B cell (primary cell): ENCODE measurements around the gene PACRG. TPM values are rescaled to one million over a fixed set of nuclear protein-coding genes. Genes with fewer than 3 reads are reported as not detected.

Experiments
- ATAC-seq: fragments of 200-7000 bp; cut with Tn5 transposase; one replicate; pipeline ENCODE4 v1.10.0; 2021; ENCODE audit warnings: low read depth, mild to moderate bottlenecking, moderate number of reproducible peaks, moderate library complexity
- CTCF ChIA-PET: fragments of 350-600 bp; sonication (Branson Sonifier 250); formaldehyde crosslinking; loops from one replicate; lab custom pipeline; 2021; ENCODE audit warnings: antibody characterized with exemption, inconsistent platforms; lab: Charles Lee
- POLR2A ChIA-PET: fragments of 350-600 bp; sonication (Branson Sonifier 250); formaldehyde crosslinking; loops from one replicate; lab custom pipeline; 2021; ENCODE audit warnings: antibody characterized with exemption; lab: Charles Lee
- DNase-seq: peaks from one replicate; pipeline ENCODE4 v3.0.0; 2013
- H2AFZ ChIP-seq: 2 replicates; pipeline ENCODE4 v1.6.1; 2012; ENCODE audit warnings: mild to moderate bottlenecking, low read depth, low read length; ENCODE audit not compliant: insufficient read depth, poor library complexity, severe bottlenecking
- H3K27ac ChIP-seq, 2 donors: 1 replicate in 1 of 2; 2 replicates in 1 of 2; pipeline ENCODE4 v1.5.1; 2012 to 2013; ENCODE audit warnings: low read length in 2 of 2, mild to moderate bottlenecking in 2 of 2, moderate library complexity in 1 of 2
- H3K27me3 ChIP-seq, 4 experiments: fragments of 200-600 bp in 1 of 4; sonication (generic) in 1 of 4; replicated peaks in 1 of 4; 1 replicate in 2 of 4; 2 replicates in 2 of 4; pipeline versions ENCODE4 v1.6.1 to v1.7.0; 2013 to 2016; ENCODE audit warnings: low read length in 3 of 4, mild to moderate bottlenecking in 2 of 4, mixed read lengths in 1 of 4, moderate library complexity in 1 of 4; ENCODE audit not compliant: insufficient read depth in 4 of 4, control insufficient read depth in 3 of 4; ENCODE audit errors: control extremely low read depth in 1 of 4
- H3K36me3 ChIP-seq, 2 experiments: replicated peaks in 1 of 2; 1 replicate in 1 of 2; 2 replicates in 1 of 2; pipeline versions ENCODE4 v1.6.1 to v1.7.1; 2013; ENCODE audit warnings: low read length in 1 of 2; ENCODE audit not compliant: insufficient read depth in 2 of 2, control insufficient read depth in 1 of 2; ENCODE audit errors: control extremely low read depth in 1 of 2, extremely low read depth in 1 of 2
- H3K4me1 ChIP-seq, 2 donors: fragments of 200-600 bp in 1 of 2; sonication (generic) in 1 of 2; 1 replicate in 1 of 2; 2 replicates in 1 of 2; pipeline versions ENCODE4 v1.5.1 to v1.6.1; 2013 to 2017; ENCODE audit warnings: low read length in 2 of 2; ENCODE audit not compliant: control insufficient read depth in 2 of 2, insufficient read depth in 2 of 2
- H3K4me2 ChIP-seq: replicated peaks from 2 replicates; pipeline ENCODE3; 2012; ENCODE audit warnings: mild to moderate bottlenecking, low read depth, low read length; ENCODE audit not compliant: poor library complexity, severe bottlenecking
- H3K4me3 ChIP-seq, 5 experiments: fragments of 200-600 bp in 1 of 5; sonication (generic) in 1 of 5; 1 replicate in 3 of 5; 2 replicates in 2 of 5; pipeline versions ENCODE4 v1.5.1 to v1.7.0; 2011 to 2016; ENCODE audit warnings: low read length in 4 of 5, mild to moderate bottlenecking in 4 of 5, low read depth in 2 of 5, control low read depth in 1 of 5, moderate library complexity in 1 of 5; ENCODE audit not compliant: insufficient read depth in 1 of 5; ENCODE audit errors: control extremely low read depth in 1 of 5, extremely low read depth in 1 of 5
- H3K79me2 ChIP-seq: fragments of 200-600 bp; sonication (generic); one replicate; pipeline ENCODE4 v1.6.0; 2016; ENCODE audit warnings: low read length; ENCODE audit not compliant: control insufficient read depth, insufficient read depth
- H3K9ac ChIP-seq: fragments of 200-600 bp; sonication (generic); 2 replicates; pipeline ENCODE4 v1.6.1; 2017; ENCODE audit warnings: mild to moderate bottlenecking, low read length, moderate library complexity
- H3K9me3 ChIP-seq, 3 donors: one replicate each; pipeline versions ENCODE4 v1.6.1 to v1.7.1; 2013; ENCODE audit warnings: low read length in 2 of 3; ENCODE audit not compliant: control insufficient read depth in 2 of 3, insufficient read depth in 1 of 3; ENCODE audit errors: control extremely low read depth in 1 of 3
- H4K20me1 ChIP-seq: 2 replicates; pipeline ENCODE4 v1.6.0; 2012; ENCODE audit warnings: mild to moderate bottlenecking, low read length; ENCODE audit not compliant: insufficient read depth, control insufficient read depth, poor library complexity, severe bottlenecking
- H3K27ac Mint-ChIP-seq: one replicate; pipeline ENCODE4 v1.8.0; 2021; ENCODE audit warnings: mixed read lengths
- H3K27me3 Mint-ChIP-seq: one replicate; pipeline ENCODE4 v1.8.0; 2021; ENCODE audit warnings: mixed read lengths
- H3K4me1 Mint-ChIP-seq: one replicate; pipeline ENCODE4 v1.8.0; 2021; ENCODE audit warnings: mixed read lengths
- H3K4me3 Mint-ChIP-seq: one replicate; pipeline ENCODE4 v1.8.0; 2021; ENCODE audit warnings: mixed read lengths
- H3K9me3 Mint-ChIP-seq: one replicate; pipeline ENCODE4 v1.8.0; 2022; ENCODE audit warnings: mixed read lengths; ENCODE audit not compliant: insufficient read depth
- CTCF ChIP-seq: fragments of 200-600 bp; IDR thresholded peaks from one replicate; pipeline ENCODE4 v1.8.0; 2022; ENCODE audit warnings: antibody characterized with exemption, mild to moderate bottlenecking
- EZH2 ChIP-seq: IDR thresholded peaks from 2 replicates; pipeline ENCODE4 v1.6.1; 2012; ENCODE audit warnings: borderline replicate concordance, low read depth, mild to moderate bottlenecking, moderate library complexity, low read length; ENCODE audit not compliant: insufficient read depth, poor library complexity, severe bottlenecking
- WGBS: methylation state at CpG from one replicate; pipeline ENCODE4 v1.1.5; 2013; ENCODE audit warnings: missing lambda C conversion rate; ENCODE audit not compliant: insufficient coverage; 5-methylcytosine and 5-hydroxymethylcytosine counted together
- intact Hi-C: fragments of 100-400 bp; cut with micrococcal nuclease; formaldehyde crosslinking; loops from one replicate; pipeline ENCODE4 v1.10.0; 2022
- polyA plus RNA-seq: library from polyadenylated mRNA; depleted of rRNA; stranded (reverse); fragments of >200 nt; gene quantifications from 2 replicates; pipeline ENCODE4 v1.2.3, GENCODE V29; 2012
- total RNA-seq, 2 donors: library from RNA; stranded (reverse); fragments of 120-200 nt in 1 of 2; gene quantifications; 1 replicate in 1 of 2; 2 replicates in 1 of 2; pipeline versions ENCODE4 v1.2.3 to v1.2.4, GENCODE V29; 2013 to 2022

PACRG gene
- total and polyA plus RNA-seq, 2 donors (not counting 1 experiment from before 2014, with no cell fraction given), result not detected

GRCh38 chr6:163113358-163113962 lies 385.7 kb downstream of the PACRG start:
- TF ChIP-seq CTCF (no peak), EZH2 (no peak)
- Histone ChIP-seq H3K4me3 (no peak overlapping the region), H3K27ac (no peak overlapping the region), H3K79me2 (no peaks in the 10 kb centered on the region), H4K20me1 (no peaks in the 10 kb centered on the region), H3K4me2 (no peak overlapping the region), H3K36me3 (no peaks in the 10 kb centered on the region), H3K9ac (no peak overlapping the region), H3K27me3 (peaks cover 0 to 3% (median 0%) of the 10 kb centered on the region in 4 experiments), H2AFZ (no peak overlapping the region), H3K9me3 (peaks cover 0 to 15% (median 0%) of the 10 kb centered on the region in 3 donors), H3K4me1 (no peaks in the 10 kb centered on the region)
- intact Hi-C loops, result no loop called here
- no CpG with 5 or more reads among the region's 2 CpGs for WGBS
- Mint-ChIP-seq H3K9me3 (peaks cover 6% of the 10 kb centered on the region), H3K27me3 (no peaks in the 10 kb centered on the region), H3K4me1 (no peaks in the 10 kb centered on the region), H3K27ac (no peak overlapping the region), H3K4me3 (no peak overlapping the region)
- ATAC-seq, result no peak
- ChIA-PET CTCF (no interaction called here), POLR2A (no interaction called here)
- no peak for DNase-seq

GRCh38 chr6:163118941-163119340 lies 391.2 kb downstream of the PACRG start:
- ChIA-PET POLR2A (no interaction called here), CTCF (no interaction called here)
- Histone ChIP-seq H3K4me2 (no peak overlapping the region), H3K4me1 (no peaks in the 10 kb centered on the region), H4K20me1 (no peaks in the 10 kb centered on the region), H2AFZ (no peak overlapping the region), H3K9ac (no peak overlapping the region), H3K9me3 (no peaks in the 10 kb centered on the region), H3K4me3 (no peak overlapping the region), H3K27me3 (no peaks in the 10 kb centered on the region), H3K79me2 (no peaks in the 10 kb centered on the region), H3K27ac (no peak overlapping the region), H3K36me3 (no peaks in the 10 kb centered on the region)
- Mint-ChIP-seq H3K4me1 (no peaks in the 10 kb centered on the region), H3K4me3 (no peak overlapping the region), H3K27ac (no peak overlapping the region), H3K27me3 (no peaks in the 10 kb centered on the region), H3K9me3 (peaks cover 2% of the 10 kb centered on the region)
- TF ChIP-seq EZH2, result no peak
- no peak for TF ChIP-seq CTCF
- 94% methylated on average over 6 of the region's 6 CpGs for WGBS
- ATAC-seq (no peak), DNase-seq (no peak)
- intact Hi-C loops, result no loop called here
